ENCODE measurements around the gene RCAN3. TPM values are rescaled to one million over a fixed set of nuclear protein-coding genes. Genes with fewer than 3 reads are reported as not detected.

RCAN3 gene
- total and polyA plus RNA-seq, 2 of the 4 experiments (the other 2 are of a cell fraction) = 4.0 to 5.9 TPM

DNA sequence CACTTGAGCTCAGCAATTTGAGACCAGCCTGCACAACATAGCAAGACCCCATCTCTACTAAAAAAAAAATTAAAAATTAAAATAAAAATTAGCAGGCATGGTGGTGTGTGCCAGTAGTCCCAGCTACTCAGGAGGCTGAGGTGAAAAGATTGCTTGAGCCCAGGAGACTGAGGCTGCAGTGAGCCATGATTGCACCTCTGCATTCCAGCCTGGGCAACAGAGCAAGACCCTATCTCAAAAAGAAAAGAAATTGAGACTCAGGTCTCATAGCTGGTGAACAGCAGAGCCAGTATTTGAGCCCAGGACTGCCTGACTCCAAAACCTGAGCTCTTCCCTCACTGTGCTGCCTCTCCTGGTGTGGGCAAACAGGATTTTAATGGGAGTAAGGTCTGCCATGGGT is 28.4 kb upstream of the RCAN3 start:
- Histone ChIP-seq H2BK15ac (ENCODE audit: low read depth, low read length) (no peak overlapping the region), H2BK120ac (ENCODE audit: low read depth, low read length) (no peak overlapping the region), H2AK9ac (replicated peaks; ENCODE audit: low read depth, low read length, poor library complexity) (no peak overlapping the region), H3K9ac (ENCODE audit: low read depth, low read length) (no peak overlapping the region), H3K4me1 (ENCODE audit: control insufficient read depth, insufficient read depth, low read length) (no peaks in the 10 kb centered on the region), H3K4me3 (ENCODE audit: insufficient read depth, low read depth, low read length) (no peak overlapping the region), H3K4ac (ENCODE audit: low read depth, low read length) (no peak overlapping the region), H3K14ac (replicated peaks; ENCODE audit: low read depth, low read length) (no peak overlapping the region), H4K91ac (ENCODE audit: insufficient read depth, low read depth, low read length) (no peak overlapping the region), H2BK20ac (ENCODE audit: low read depth, low read length) (no peak overlapping the region), H4K5ac (ENCODE audit: low read depth, low read length) (no peak overlapping the region), H3K23ac (ENCODE audit: low read depth, low read length) (no peak overlapping the region), H3K9me3 (ENCODE audit: control insufficient read depth, insufficient read depth, low read length) (no peaks in the 10 kb centered on the region), H3K27ac (ENCODE audit: insufficient read depth, low read length) (no peak overlapping the region), H3K9me1 (ENCODE audit: insufficient read depth, low read length) (peaks cover 13% of the 10 kb centered on the region; the same call in 1 of the 2 replicates), H4K8ac (ENCODE audit: low read depth in 2 of 2, low read length in 2 of 2) (no peak overlapping the region), H3K4me2 (ENCODE audit: low read depth, low read length) (no peak overlapping the region), H3K18ac (ENCODE audit: low read depth, low read length) (no peak overlapping the region), H4K20me1 (ENCODE audit: insufficient read depth, low read length) (no peaks in the 10 kb centered on the region), H3K27me3 (ENCODE audit: control insufficient read depth, insufficient read depth, low read length) (no peaks in the 10 kb centered on the region), H3K56ac (ENCODE audit: extremely low read depth, insufficient read depth, low read length) (no peak overlapping the region), H2AK5ac (ENCODE audit: low read depth, low read length) (no peak overlapping the region), H2BK5ac (ENCODE audit: low read depth, low read length, poor library complexity, severe bottlenecking) (no peak overlapping the region), H2AFZ (replicated peaks; ENCODE audit: low read length, poor library complexity) (no peak overlapping the region), H3K36me3 (ENCODE audit: control insufficient read depth, insufficient read depth, low read length) (peaks cover 2% of the 10 kb centered on the region; the same call in 1 of the 2 replicates), H3K79me1 (ENCODE audit: low read depth in 1 of 2, low read length in 2 of 2) (no peaks in the 10 kb centered on the region)
- POLR2A ChIA-PET (ENCODE audit: unreplicated experiment) = no interaction called here
- dilution Hi-C loops (cut with HindIII; ENCODE audit: low sequenced_read_pairs, unreplicated experiment) = no loop called here
- TF ChIP-seq CEBPB (IDR thresholded peaks at IDR 0.05; ENCODE audit: low read depth, low read length) (no peak), CHD1 (IDR thresholded peaks at IDR 0.05; ENCODE audit: low read depth, low read length) (no peak), NFE2L2 (IDR thresholded peaks at IDR 0.05; ENCODE audit: low read depth, low read length) (no peak), RAD21 (IDR thresholded peaks at IDR 0.05; ENCODE audit: low read length) (no peak), FOS (IDR thresholded peaks at IDR 0.05; ENCODE audit: low read depth, low read length) (no peak), BHLHE40 (IDR thresholded peaks at IDR 0.05; ENCODE audit: low read depth, low read length) (no peak), RCOR1 (IDR thresholded peaks at IDR 0.05; ENCODE audit: insufficient replicate concordance, low read length) (no peak), SMC3 (IDR thresholded peaks at IDR 0.05; ENCODE audit: low read depth, low read length) (no peak), MAZ (IDR thresholded peaks at IDR 0.05; ENCODE audit: borderline replicate concordance, low read depth, low read length) (no peak), MAFK (IDR thresholded peaks at IDR 0.05; ENCODE audit: low read depth, low read length) (no peak)
- TF ChIP-seq, protein P1, sequence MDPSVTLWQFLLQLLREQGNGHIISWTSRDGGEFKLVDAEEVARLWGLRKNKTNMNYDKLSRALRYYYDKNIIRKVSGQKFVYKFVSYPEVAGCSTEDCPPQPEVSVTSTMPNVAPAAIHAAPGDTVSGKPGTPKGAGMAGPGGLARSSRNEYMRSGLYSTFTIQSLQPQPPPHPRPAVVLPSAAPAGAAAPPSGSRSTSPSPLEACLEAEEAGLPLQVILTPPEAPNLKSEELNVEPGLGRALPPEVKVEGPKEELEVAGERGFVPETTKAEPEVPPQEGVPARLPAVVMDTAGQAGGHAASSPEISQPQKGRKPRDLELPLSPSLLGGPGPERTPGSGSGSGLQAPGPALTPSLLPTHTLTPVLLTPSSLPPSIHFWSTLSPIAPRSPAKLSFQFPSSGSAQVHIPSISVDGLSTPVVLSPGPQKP (IDR thresholded peaks at IDR 0.05; ENCODE audit: borderline replicate concordance, low read depth, low read length) = no peak
- TF ChIP-seq, protein P2, sequence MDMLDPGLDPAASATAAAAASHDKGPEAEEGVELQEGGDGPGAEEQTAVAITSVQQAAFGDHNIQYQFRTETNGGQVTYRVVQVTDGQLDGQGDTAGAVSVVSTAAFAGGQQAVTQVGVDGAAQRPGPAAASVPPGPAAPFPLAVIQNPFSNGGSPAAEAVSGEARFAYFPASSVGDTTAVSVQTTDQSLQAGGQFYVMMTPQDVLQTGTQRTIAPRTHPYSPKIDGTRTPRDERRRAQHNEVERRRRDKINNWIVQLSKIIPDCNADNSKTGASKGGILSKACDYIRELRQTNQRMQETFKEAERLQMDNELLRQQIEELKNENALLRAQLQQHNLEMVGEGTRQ (IDR thresholded peaks at IDR 0.05; ENCODE audit: low read depth, low read length) = no peak
- TF ChIP-seq, protein P3, sequence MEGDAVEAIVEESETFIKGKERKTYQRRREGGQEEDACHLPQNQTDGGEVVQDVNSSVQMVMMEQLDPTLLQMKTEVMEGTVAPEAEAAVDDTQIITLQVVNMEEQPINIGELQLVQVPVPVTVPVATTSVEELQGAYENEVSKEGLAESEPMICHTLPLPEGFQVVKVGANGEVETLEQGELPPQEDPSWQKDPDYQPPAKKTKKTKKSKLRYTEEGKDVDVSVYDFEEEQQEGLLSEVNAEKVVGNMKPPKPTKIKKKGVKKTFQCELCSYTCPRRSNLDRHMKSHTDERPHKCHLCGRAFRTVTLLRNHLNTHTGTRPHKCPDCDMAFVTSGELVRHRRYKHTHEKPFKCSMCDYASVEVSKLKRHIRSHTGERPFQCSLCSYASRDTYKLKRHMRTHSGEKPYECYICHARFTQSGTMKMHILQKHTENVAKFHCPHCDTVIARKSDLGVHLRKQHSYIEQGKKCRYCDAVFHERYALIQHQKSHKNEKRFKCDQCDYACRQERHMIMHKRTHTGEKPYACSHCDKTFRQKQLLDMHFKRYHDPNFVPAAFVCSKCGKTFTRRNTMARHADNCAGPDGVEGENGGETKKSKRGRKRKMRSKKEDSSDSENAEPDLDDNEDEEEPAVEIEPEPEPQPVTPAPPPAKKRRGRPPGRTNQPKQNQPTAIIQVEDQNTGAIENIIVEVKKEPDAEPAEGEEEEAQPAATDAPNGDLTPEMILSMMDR (conservative IDR thresholded peaks at IDR 0.05; ENCODE audit: low read depth, low read length) = no peak
- CTCF ChIA-PET = no interaction called here
- no TSS peak for BruUV-seq (replicated peaks)
- ATAC-seq (ENCODE audit: low read depth) (no peak), DNase-seq (no peak)
- in situ Hi-C loops (cut with MboI; ENCODE audit: low sequenced_read_pairs) = no loop called here
- intact Hi-C loops (cut with micrococcal nuclease) = no loop called here

All from IMR-90 (cell line).